ENCODE data around the gene SURF2. TPM values are rescaled to one million over a fixed set of nuclear protein-coding genes. Genes with fewer than 3 reads are reported as not detected.
A peak's percentile ranks its signal among the peaks of the same experiment; 100 is the strongest.

SURF2 gene
- total and polyA plus RNA-seq, 9 of the 15 experiments (the other 6 are each of a cell fraction or from before 2014, with no cell fraction given) = 5.5 to 82.5 (median 21.3) TPM

DNA sequence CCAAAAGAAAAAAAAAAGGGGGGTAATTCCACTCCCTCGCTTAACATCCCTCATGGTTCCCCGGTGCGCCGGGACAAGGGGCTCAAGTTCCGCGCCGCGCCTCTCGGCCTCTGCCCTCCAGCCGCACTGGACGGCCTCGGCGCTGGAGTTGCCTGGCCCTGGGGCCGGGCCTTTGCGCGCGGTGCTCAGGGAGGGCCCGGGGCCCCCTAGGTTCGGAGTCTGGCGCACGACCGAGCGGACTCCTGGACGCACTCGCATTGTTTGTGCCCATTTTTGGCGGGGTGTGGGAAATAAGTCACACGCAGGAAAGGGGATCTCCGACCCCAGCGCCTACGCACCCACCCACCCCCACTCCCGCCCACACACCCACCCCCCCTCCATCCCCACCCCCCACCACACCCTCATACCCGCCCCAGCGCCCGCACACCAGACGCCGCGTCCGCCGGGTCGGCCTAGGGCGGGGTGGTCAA is 8.8 kb upstream of the SURF2 start (continued):
- TF ChIP-seq SIN3A (IDR thresholded peaks at IDR 0.05; ENCODE audit: borderline replicate concordance in 2 of 2, control insufficient read depth in 1 of 2, low read depth in 2 of 2, low read length in 2 of 2) = 0 out of 4 replicates have a peak, but pooled peaks of 1 of the 2 experiments have one; percentile 10
- peak in 1 of 2 experiments; percentile 11; a peak in 1 of 4 replicates for TF ChIP-seq NRF1 (conservative IDR thresholded peaks at IDR 0.05 in 1 of 2, IDR thresholded peaks at IDR 0.05 in 1 of 2)
- TF ChIP-seq TFAM (CRISPR knock-in tag; conservative IDR thresholded peaks at IDR 0.05) = no peak
- no peak for TF ChIP-seq BRD4 (IDR thresholded peaks at IDR 0.05)
- TF ChIP-seq, protein P1, sequence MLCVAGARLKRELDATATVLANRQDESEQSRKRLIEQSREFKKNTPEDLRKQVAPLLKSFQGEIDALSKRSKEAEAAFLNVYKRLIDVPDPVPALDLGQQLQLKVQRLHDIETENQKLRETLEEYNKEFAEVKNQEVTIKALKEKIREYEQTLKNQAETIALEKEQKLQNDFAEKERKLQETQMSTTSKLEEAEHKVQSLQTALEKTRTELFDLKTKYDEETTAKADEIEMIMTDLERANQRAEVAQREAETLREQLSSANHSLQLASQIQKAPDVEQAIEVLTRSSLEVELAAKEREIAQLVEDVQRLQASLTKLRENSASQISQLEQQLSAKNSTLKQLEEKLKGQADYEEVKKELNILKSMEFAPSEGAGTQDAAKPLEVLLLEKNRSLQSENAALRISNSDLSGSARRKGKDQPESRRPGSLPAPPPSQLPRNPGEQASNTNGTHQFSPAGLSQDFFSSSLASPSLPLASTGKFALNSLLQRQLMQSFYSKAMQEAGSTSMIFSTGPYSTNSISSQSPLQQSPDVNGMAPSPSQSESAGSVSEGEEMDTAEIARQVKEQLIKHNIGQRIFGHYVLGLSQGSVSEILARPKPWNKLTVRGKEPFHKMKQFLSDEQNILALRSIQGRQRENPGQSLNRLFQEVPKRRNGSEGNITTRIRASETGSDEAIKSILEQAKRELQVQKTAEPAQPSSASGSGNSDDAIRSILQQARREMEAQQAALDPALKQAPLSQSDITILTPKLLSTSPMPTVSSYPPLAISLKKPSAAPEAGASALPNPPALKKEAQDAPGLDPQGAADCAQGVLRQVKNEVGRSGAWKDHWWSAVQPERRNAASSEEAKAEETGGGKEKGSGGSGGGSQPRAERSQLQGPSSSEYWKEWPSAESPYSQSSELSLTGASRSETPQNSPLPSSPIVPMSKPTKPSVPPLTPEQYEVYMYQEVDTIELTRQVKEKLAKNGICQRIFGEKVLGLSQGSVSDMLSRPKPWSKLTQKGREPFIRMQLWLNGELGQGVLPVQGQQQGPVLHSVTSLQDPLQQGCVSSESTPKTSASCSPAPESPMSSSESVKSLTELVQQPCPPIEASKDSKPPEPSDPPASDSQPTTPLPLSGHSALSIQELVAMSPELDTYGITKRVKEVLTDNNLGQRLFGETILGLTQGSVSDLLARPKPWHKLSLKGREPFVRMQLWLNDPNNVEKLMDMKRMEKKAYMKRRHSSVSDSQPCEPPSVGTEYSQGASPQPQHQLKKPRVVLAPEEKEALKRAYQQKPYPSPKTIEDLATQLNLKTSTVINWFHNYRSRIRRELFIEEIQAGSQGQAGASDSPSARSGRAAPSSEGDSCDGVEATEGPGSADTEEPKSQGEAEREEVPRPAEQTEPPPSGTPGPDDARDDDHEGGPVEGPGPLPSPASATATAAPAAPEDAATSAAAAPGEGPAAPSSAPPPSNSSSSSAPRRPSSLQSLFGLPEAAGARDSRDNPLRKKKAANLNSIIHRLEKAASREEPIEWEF (CRISPR knock-in tag; IDR thresholded peaks at IDR 0.05) = no peak
- TF ChIP-seq CHD2 (IDR thresholded peaks at IDR 0.05; ENCODE audit: low read depth, low read length) = no peak
- TF ChIP-seq ZNF551 (CRISPR knock-in tag; IDR thresholded peaks at IDR 0.05) = no peak
- TF ChIP-seq, protein P2, sequence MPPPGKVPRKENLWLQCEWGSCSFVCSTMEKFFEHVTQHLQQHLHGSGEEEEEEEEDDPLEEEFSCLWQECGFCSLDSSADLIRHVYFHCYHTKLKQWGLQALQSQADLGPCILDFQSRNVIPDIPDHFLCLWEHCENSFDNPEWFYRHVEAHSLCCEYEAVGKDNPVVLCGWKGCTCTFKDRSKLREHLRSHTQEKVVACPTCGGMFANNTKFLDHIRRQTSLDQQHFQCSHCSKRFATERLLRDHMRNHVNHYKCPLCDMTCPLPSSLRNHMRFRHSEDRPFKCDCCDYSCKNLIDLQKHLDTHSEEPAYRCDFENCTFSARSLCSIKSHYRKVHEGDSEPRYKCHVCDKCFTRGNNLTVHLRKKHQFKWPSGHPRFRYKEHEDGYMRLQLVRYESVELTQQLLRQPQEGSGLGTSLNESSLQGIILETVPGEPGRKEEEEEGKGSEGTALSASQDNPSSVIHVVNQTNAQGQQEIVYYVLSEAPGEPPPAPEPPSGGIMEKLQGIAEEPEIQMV (tag; conservative IDR thresholded peaks at IDR 0.05; ENCODE audit: low read depth) = no peak
- no peak for TF ChIP-seq RUNX1 (IDR thresholded peaks at IDR 0.05; ENCODE audit: low read depth)
- TF ChIP-seq, protein P3, sequence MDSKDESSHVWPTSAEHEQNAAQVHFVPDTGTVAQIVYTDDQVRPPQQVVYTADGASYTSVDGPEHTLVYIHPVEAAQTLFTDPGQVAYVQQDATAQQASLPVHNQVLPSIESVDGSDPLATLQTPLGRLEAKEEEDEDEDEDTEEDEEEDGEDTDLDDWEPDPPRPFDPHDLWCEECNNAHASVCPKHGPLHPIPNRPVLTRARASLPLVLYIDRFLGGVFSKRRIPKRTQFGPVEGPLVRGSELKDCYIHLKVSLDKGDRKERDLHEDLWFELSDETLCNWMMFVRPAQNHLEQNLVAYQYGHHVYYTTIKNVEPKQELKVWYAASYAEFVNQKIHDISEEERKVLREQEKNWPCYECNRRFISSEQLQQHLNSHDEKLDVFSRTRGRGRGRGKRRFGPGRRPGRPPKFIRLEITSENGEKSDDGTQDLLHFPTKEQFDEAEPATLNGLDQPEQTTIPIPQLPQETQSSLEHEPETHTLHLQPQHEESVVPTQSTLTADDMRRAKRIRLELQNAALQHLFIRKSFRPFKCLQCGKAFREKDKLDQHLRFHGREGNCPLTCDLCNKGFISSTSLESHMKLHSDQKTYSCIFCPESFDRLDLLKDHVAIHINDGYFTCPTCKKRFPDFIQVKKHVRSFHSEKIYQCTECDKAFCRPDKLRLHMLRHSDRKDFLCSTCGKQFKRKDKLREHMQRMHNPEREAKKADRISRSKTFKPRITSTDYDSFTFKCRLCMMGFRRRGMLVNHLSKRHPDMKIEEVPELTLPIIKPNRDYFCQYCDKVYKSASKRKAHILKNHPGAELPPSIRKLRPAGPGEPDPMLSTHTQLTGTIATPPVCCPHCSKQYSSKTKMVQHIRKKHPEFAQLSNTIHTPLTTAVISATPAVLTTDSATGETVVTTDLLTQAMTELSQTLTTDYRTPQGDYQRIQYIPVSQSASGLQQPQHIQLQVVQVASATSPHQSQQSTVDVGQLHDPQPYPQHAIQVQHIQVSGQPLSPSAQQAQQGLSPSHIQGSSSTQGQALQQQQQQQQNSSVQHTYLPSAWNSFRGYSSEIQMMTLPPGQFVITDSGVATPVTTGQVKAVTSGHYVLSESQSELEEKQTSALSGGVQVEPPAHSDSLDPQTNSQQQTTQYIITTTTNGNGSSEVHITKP (IDR thresholded peaks at IDR 0.05; ENCODE audit: partially characterized antibody) = peak; percentile 77
- TF ChIP-seq, protein P4, sequence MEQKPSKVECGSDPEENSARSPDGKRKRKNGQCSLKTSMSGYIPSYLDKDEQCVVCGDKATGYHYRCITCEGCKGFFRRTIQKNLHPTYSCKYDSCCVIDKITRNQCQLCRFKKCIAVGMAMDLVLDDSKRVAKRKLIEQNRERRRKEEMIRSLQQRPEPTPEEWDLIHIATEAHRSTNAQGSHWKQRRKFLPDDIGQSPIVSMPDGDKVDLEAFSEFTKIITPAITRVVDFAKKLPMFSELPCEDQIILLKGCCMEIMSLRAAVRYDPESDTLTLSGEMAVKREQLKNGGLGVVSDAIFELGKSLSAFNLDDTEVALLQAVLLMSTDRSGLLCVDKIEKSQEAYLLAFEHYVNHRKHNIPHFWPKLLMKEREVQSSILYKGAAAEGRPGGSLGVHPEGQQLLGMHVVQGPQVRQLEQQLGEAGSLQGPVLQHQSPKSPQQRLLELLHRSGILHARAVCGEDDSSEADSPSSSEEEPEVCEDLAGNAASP (IDR thresholded peaks at IDR 0.05) = no peak
- no peak for TF ChIP-seq NR4A1 (CRISPR knock-in tag; IDR thresholded peaks at IDR 0.05)
- no peak for TF ChIP-seq NR4A1 (tag; IDR thresholded peaks at IDR 0.05)
- TF ChIP-seq ZNF589 (CRISPR knock-in tag; IDR thresholded peaks at IDR 0.05; ENCODE audit: low read depth) = no peak
